Measurements from ENCODE around the gene FCGBP. TPM values are rescaled to one million over a fixed set of nuclear protein-coding genes. Genes with fewer than 3 reads are reported as not detected.

Gene FCGBP
- total and polyA plus RNA-seq, 11 donors, result 0.76 to 44.4 (median 3.8) TPM

DNA sequence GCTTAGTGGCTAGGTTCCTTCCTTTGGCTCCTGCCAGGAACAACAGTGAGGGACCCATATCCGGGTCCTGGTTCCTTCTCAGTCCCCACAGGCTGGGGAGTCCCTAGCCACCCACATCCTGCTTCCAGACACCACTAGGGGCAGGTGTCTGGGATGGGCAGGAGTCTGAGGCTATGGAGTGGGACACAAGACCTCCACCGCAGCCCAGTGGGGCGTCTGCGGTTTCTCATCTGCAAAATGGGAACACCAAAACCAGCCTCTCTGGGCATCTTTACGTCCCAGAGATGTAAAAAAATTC is 879 bp upstream of the FCGBP start:
- Histone ChIP-seq H3K9me3 (peaks cover 0 to 11% (median 2%) of the 10 kb centered on the region in 12 donors), H3K27ac (no peak overlapping the region), H3K4me3 (no peak overlapping the region), H3K36me3 (no peaks in the 10 kb centered on the region), H3K4me1 (peaks cover 0 to 39% (median 0%) of the 10 kb centered on the region in 12 donors), H3K27me3 (peaks cover 0 to 48% (median 0%) of the 10 kb centered on the region in 9 donors)
- no peak for DNase-seq
- TF ChIP-seq POLR2A (IDR thresholded peaks at IDR 0.05), result no peak
- TF ChIP-seq CTCF (IDR thresholded peaks at IDR 0.05), result no peak
- intact Hi-C loops (cut with DNase I), result no loop called here
- 80 to 88% (median 84%) methylated on average over 5 of the region's 5 CpGs for WGBS, 4 donors
- no peak for ATAC-seq

DNA sequence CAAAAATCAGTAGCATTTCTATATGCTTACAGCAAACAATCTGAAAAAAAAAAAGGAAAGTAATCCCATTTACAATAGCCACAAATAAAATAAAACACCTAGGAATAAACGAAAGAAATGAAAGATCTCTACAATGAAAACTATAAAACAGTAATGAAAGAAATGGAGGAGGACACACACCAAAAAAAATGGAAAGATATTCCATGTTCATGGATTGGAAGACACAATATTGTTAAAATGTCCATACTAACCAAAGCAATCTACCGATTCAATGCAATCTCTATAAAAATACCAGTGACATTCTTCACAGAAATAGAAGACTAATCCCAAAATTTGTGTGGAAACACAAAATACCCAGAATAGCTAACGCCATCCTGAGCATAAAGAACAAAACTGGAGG is 4.7 kb downstream of the FCGBP start:
- Histone ChIP-seq H3K9me3 (peaks cover 0 to 8% (median 0%) of the 10 kb centered on the region in 12 donors), H3K4me1 (no peaks in the 10 kb centered on the region), H3K4me3 (no peak overlapping the region), H3K36me3 (no peaks in the 10 kb centered on the region), H3K27ac (no peak overlapping the region), H3K27me3 (peaks cover 0 to 68% (median 0%) of the 10 kb centered on the region in 9 donors)
- WGBS, 4 donors, result 83 to 90% (median 86%) methylated on average over 3 of the region's 3 CpGs
- intact Hi-C loops (cut with DNase I), result no loop called here
- TF ChIP-seq POLR2A (IDR thresholded peaks at IDR 0.05) (no peak), CTCF (IDR thresholded peaks at IDR 0.05) (no peak)
- ATAC-seq (no peak), DNase-seq (no peak)

- H3K9me3 ChIP-seq, result peaks cover 0 to 8% (median 0%) of the 10 kb centered on the region in 12 donors
- no peak for ATAC-seq
- intact Hi-C loops (cut with DNase I), result no loop called here
- H3K27ac ChIP-seq, result no peak overlapping the region
- TF ChIP-seq CTCF (IDR thresholded peaks at IDR 0.05) (no peak), POLR2A (IDR thresholded peaks at IDR 0.05) (no peak)
- no peak overlapping the region for H3K4me3 ChIP-seq
- peaks cover 0 to 65% (median 0%) of the 10 kb centered on the region in 9 donors for H3K27me3 ChIP-seq
- H3K4me1 ChIP-seq, result no peaks in the 10 kb centered on the region
- H3K36me3 ChIP-seq, result no peaks in the 10 kb centered on the region
- no peak for DNase-seq
- 88 to 92% (median 91%) methylated on average over 3 of the region's 3 CpGs for WGBS, 4 donors
These were observed 6.1 kb downstream of the FCGBP start for GRCh38 chr19:39928357-39928725.

GRCh38 chr19:39927524-39928356 is 6.7 kb downstream of the FCGBP start:
- 83 to 88% (median 85%) methylated on average over 9 to 23 of the region's 23 CpGs for WGBS, 4 donors

More at GRCh38 chr19:39927524-39928356, 6.7 kb downstream of the FCGBP start:
- ATAC-seq (no peak), DNase-seq (no peak)
- H3K36me3 ChIP-seq, result no peaks in the 10 kb centered on the region
- no peak overlapping the region for H3K4me3 ChIP-seq
- intact Hi-C loops (cut with DNase I), result no loop called here
- TF ChIP-seq POLR2A (IDR thresholded peaks at IDR 0.05) (no peak), CTCF (IDR thresholded peaks at IDR 0.05) (no peak)
- H3K4me1 ChIP-seq, result no peaks in the 10 kb centered on the region
- peaks cover 0 to 8% (median 0%) of the 10 kb centered on the region in 12 donors for H3K9me3 ChIP-seq
- no peak overlapping the region for H3K27ac ChIP-seq
- peaks cover 0 to 59% (median 0%) of the 10 kb centered on the region in 9 donors for H3K27me3 ChIP-seq

All from heart left ventricle (tissue), 16 donors.